ENCODE data around the gene PPP2R2D.
"Not testable (repeated sequence)": the region's sequence is repeated elsewhere in the genome, so short reads cannot be mapped to it uniquely, and the experiment has no call there.

Gene PPP2R2D

DNA sequence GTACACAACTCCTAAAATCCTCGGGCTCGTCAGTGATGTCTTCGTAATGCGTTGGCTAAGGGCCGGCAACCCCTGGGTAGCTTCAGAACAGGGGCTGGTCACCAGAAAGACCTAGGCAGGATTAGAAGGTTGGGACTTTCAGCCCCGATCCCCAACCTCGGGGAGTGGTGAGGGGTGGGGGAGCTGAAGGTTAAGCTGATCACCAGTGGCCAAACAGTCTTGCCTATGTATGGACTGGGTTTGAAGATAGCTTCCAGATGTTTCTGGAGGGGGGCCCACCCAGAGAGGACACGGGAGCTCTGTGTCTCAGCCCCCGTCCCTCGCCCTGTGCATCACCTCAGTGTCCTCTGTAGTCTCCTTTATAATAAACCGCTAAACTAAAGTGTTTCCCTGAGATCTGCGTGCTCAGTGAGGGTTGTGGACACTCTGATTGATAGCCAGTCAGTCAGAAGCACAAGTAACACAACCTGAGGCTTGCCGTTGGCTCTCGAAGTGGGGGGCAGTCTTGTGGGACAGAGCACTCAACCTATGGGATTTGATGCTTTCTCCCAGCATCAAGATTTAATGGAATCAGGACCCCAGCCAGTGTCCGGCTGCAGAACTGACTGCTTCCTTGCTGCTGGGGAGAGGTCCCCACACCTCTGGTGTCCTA lies 10.0 kb downstream of the PPP2R2D start:
- POLR2A ChIA-PET, result no interaction called here
- CTCF ChIA-PET, result no interaction called here
- DNase-seq (ENCODE audit: extremely low spot score), result no peak

DNA sequence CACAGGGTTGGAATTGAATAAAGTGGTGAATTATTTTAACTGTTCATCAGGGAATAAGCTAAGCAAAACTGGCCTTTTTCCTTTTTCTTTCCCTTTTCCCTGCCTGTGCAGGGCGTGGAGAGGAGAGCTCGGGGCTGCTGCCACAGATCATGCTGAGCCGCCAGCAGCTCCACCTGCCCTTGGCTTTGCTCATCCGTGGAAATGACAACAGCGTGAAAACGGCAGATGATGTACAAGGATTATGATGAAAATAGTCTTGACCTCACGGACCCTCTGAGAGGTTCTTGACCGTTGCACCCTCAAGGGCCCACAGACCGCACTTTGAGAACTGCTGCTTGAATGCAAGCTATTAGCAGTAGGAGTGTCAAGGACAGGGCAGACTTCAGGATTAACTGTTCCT lies 10.6 kb downstream of the PPP2R2D start:
- no peak for DNase-seq (ENCODE audit: extremely low spot score)
- ChIA-PET CTCF (interaction anchor here (0.6 kb wide), 1 partner anchor 962 kb away, joined by 4 read pairs; no protein-coding TSS in a partner anchor), POLR2A (no interaction called here)
- TF ChIP-seq SUZ12 (IDR thresholded peaks at IDR 0.05), result no peak
- no peak for TF ChIP-seq ARNT (IDR thresholded peaks at IDR 0.05)
- no peak for TF ChIP-seq NFRKB (IDR thresholded peaks at IDR 0.05)

More for the DNA sequence above, 10.0 kb downstream of the PPP2R2D start:
- TF ChIP-seq L3MBTL2 (conservative IDR thresholded peaks at IDR 0.05) (no peak), FOXA1 (IDR thresholded peaks at IDR 0.05) (no peak), ARNT (IDR thresholded peaks at IDR 0.05) (no peak), ELF4 (IDR thresholded peaks at IDR 0.05) (no peak), ZNF384 (IDR thresholded peaks at IDR 0.05) (no peak), SP1 (IDR thresholded peaks at IDR 0.05) (no peak)

DNA sequence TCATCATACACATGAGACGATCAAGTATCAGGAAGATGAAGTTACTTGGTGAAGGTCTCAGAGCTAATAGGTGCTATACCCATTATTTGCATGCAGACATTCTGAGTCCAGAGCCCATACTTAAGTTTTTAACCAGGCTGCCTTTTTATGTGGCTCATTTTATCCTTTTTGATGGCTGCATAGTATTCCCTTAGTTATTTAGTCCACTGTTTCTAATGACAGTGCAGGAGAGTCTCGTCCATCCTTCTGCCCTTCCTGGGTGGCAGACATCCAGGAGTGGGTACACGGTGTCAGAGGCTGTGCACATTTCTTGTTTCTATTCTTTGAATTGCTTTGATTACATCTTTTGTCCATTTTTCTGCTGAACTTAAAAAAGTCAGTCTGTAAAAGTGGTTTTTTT lies 11.8 kb downstream of the PPP2R2D start:
- ChIA-PET CTCF (no interaction called here), POLR2A (interaction anchor here (1.5 kb wide), 1 partner anchor 13 kb away, joined by 5 read pairs; the partner anchor contains the start of gene PPP2R2D)

DNA sequence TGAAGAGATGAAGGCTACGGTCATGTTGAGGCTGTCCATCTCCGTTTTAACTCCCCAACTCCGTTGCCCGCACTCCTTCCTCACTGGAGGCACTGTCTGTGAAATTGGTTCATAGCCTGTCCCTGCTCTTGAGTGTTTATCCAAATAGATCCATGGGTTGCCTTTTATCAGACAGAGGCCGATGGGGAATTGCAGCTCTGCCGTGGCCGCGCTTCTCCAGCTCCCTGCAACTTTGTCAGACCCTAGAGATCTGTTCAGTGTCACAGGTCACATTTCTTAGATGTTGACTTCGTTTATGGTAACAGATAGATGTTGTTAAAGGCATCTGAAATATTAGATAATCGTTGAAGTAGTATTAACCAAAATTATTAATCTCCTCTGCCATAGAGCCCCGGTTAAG lies 14.7 kb downstream of the PPP2R2D start:
- POLR2A ChIA-PET, result no interaction called here
- CTCF ChIA-PET, result no interaction called here
- TF ChIP-seq HDGF (IDR thresholded peaks at IDR 0.05; ENCODE audit: borderline replicate concordance) (no peak), TARDBP (IDR thresholded peaks at IDR 0.05) (no peak), FOXA1 (IDR thresholded peaks at IDR 0.05) (no peak), FOXK2 (IDR thresholded peaks at IDR 0.05) (no peak), ARNT (IDR thresholded peaks at IDR 0.05) (no peak), SUZ12 (IDR thresholded peaks at IDR 0.05) (no peak), BHLHE40 (IDR thresholded peaks at IDR 0.05; ENCODE audit: borderline replicate concordance) (no peak), ZNF384 (IDR thresholded peaks at IDR 0.05) (no peak), CTBP1 (IDR thresholded peaks at IDR 0.05; ENCODE audit: borderline replicate concordance) (no peak), NFRKB (IDR thresholded peaks at IDR 0.05) (no peak), LEF1 (IDR thresholded peaks at IDR 0.05; ENCODE audit: borderline replicate concordance) (no peak), FOXM1 (IDR thresholded peaks at IDR 0.05; ENCODE audit: borderline replicate concordance) (no peak), L3MBTL2 (conservative IDR thresholded peaks at IDR 0.05) (no peak)
- TF ChIP-seq, protein P1, sequence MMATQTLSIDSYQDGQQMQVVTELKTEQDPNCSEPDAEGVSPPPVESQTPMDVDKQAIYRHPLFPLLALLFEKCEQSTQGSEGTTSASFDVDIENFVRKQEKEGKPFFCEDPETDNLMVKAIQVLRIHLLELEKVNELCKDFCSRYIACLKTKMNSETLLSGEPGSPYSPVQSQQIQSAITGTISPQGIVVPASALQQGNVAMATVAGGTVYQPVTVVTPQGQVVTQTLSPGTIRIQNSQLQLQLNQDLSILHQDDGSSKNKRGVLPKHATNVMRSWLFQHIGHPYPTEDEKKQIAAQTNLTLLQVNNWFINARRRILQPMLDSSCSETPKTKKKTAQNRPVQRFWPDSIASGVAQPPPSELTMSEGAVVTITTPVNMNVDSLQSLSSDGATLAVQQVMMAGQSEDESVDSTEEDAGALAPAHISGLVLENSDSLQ (IDR thresholded peaks at IDR 0.05), result no peak
- DNase-seq (ENCODE audit: extremely low spot score), result no peak

More for the DNA sequence above, 11.8 kb downstream of the PPP2R2D start:
- TF ChIP-seq ARNT (IDR thresholded peaks at IDR 0.05) (no peak), L3MBTL2 (conservative IDR thresholded peaks at IDR 0.05) (no peak), BHLHE40 (IDR thresholded peaks at IDR 0.05; ENCODE audit: borderline replicate concordance) (no peak), FOXK2 (IDR thresholded peaks at IDR 0.05) (no peak), TARDBP (IDR thresholded peaks at IDR 0.05) (no peak), ELF4 (IDR thresholded peaks at IDR 0.05) (no peak)
- TF ChIP-seq, protein P1 (IDR thresholded peaks at IDR 0.05), result no peak
- DNase-seq (ENCODE audit: extremely low spot score), result no peak

DNA sequence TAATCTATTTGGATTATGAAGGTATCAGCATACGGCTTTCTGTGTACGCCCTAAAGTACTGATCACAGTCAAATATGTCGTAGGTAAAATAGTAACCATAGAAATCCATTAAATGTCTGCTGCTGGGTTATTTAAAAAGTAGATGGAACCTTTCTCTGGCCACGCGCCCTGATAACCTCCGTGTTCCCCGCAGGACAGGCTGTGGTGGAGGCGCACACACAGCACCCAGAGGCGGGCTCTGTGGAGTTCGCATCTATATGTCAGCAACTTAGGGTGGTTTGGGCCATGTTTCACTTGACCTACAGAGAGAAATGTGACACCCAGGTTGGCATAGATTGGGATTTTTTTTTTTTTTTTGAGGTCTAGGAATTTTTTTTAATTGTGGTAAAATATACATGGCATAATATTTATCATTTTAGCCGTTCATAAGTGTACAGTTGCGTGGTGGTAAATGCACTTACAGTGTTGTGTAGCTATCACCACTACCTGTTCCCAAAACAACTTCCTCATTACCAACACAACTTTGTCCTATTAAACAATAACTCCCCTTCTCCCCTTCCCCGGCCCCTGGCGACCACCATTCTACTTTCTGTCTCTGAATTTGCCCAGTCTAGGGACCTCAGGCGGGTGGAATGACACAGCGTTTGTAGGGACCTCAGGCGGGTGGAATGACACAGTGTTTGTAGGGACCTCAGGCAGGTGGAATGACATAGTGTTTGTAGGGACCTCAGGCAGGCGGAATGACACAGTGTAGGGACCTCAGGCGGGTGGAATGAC lies 15.4 kb downstream of the PPP2R2D start:
- TF ChIP-seq ELF4 (IDR thresholded peaks at IDR 0.05), result no peak
- DNase-seq (ENCODE audit: extremely low spot score), result no peak
- ChIA-PET POLR2A (no interaction called here), CTCF (no interaction called here)

DNA sequence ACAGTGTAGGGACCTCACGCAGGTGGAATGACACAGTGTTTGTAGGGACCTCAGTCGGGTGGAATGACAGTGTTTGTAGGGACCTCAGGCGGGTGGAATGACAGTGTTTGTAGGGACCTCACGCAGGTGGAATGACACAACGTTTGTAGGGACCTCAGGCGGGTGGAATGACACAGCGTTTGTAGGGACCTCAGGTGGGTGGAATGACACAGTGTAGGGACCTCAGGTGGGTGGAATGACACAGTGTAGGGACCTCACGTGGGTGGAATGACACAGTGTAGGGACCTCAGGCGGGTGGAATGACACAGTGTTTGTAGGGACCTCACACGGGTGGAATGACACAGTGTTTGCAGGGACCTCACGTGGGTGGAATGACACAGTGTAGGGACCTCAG lies 16.0 kb downstream of the PPP2R2D start:
- DNase-seq (ENCODE audit: extremely low spot score); POLR2A ChIA-PET; CTCF ChIA-PET: not testable (repeated sequence)

DNA sequence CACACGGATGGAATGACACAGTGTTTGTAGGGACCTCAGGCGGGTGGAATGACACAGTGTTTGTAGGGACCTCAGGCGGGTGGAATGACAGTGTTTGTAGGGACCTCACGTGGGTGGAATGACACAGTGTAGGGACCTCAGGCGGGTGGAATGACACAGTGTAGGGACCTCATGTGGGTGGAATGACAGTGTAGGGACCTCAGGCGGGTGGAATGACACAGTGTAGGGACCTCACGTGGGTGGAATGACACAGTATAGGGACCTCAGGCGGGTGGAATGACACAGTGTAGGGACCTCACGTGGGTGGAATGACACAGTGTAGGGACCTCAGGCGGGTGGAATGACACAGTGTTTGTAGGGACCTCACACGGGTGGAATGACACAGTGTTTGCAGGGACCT lies 16.7 kb downstream of the PPP2R2D start:
- POLR2A ChIA-PET; CTCF ChIA-PET; DNase-seq (ENCODE audit: extremely low spot score): not testable (repeated sequence)

DNA sequence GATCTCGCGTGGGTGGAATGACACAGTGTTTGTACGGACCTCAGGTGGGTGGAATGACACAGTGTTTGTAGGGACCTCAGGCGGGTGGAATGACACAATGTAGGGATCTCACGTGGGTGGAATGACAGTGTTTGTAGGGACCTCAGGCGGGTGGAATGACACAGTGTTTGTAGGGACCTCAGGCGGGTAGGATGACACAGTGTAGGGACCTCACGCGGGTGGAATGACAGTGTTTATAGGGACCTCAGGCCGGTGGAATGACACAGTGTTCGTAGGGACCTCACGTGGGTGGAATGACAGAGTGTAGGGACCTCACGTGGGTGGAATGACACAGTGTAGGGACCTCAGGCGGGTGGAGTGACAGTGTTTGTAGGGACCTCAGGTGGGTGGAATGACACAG lies 18.7 kb downstream of the PPP2R2D start:
- CTCF ChIA-PET; POLR2A ChIA-PET; DNase-seq (ENCODE audit: extremely low spot score): not testable (repeated sequence)

DNA sequence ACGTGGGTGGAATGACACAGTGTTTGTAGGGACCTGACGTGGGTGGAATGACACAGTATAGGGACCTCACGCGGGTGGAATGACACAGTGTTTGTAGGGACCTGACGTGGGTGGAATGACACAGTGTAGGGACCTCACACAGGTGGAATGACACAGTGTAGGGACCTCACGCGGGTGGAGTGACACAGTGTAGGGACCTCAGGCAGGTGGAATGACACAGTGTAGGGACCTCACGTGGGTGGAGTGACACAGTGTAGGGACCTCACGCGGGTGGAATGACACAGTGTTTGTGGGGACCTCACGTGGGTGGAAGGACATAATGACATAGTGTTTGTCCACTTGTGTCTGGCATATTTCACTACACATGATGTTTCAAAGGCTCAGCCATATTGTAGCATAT lies 19.3 kb downstream of the PPP2R2D start:
- CTCF ChIA-PET, result no interaction called here
- no peak for DNase-seq (ENCODE audit: extremely low spot score)
- POLR2A ChIA-PET, result no interaction called here
- TF ChIP-seq FOXM1 (IDR thresholded peaks at IDR 0.05; ENCODE audit: borderline replicate concordance) (no peak), FOXA1 (IDR thresholded peaks at IDR 0.05) (no peak), ZNF384 (IDR thresholded peaks at IDR 0.05) (no peak), SUZ12 (IDR thresholded peaks at IDR 0.05) (no peak), NFRKB (IDR thresholded peaks at IDR 0.05) (no peak), TARDBP (IDR thresholded peaks at IDR 0.05) (no peak), SP1 (IDR thresholded peaks at IDR 0.05) (no peak), BHLHE40 (IDR thresholded peaks at IDR 0.05; ENCODE audit: borderline replicate concordance) (no peak), L3MBTL2 (conservative IDR thresholded peaks at IDR 0.05) (no peak), LEF1 (IDR thresholded peaks at IDR 0.05; ENCODE audit: borderline replicate concordance) (no peak), CTBP1 (IDR thresholded peaks at IDR 0.05; ENCODE audit: borderline replicate concordance) (no peak), ELF4 (IDR thresholded peaks at IDR 0.05) (no peak), HDGF (IDR thresholded peaks at IDR 0.05; ENCODE audit: borderline replicate concordance) (no peak), ARNT (IDR thresholded peaks at IDR 0.05) (no peak), FOXK2 (IDR thresholded peaks at IDR 0.05) (no peak)
- TF ChIP-seq, protein P1 (IDR thresholded peaks at IDR 0.05), result no peak
